GM18873 (cell line): ENCODE results near the gene MIB2.

Source experiments
- ATAC-seq: cut with Tn5 transposase; IDR thresholded peaks from one replicate; pipeline ENCODE4 v1.9.1; 2021; ENCODE audit warnings: mild to moderate bottlenecking, moderate library complexity, moderate number of reproducible peaks; ENCODE audit not compliant: unreplicated experiment, low FRiP score

The MIB2 gene

DNA sequence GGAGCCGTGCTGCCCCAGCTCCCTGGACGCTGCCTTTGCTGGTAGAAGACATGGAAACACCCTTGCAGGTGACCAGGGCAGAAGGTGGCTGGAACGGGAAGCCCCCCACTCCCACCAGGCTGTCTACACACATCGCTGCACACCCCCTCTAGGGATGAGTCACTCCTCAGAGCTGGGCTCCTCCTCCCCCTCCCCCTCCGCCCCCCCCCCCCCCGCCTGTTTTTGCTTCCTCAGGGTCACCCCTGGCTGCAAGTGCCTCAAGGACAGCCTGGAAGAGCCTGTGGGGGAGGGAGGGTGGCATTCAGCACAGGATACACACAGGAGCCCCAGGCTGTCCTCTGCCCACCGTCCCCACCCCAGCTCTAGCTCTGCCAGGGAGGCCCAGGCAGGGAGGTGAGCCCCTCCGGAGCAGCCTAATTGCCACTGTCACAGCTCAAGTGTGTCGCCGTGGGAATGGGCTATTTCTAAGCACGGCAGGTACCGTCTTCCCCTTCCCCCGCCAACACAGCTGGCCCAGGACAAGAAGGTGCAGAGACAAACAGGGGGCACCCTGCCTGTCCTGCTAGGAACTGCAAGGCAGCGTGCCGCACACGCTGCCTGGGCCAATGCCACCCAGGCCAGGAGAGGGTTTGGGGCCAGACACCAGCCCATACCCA lies 17.9 kb upstream of the MIB2 start:
- no peak for ATAC-seq

DNA sequence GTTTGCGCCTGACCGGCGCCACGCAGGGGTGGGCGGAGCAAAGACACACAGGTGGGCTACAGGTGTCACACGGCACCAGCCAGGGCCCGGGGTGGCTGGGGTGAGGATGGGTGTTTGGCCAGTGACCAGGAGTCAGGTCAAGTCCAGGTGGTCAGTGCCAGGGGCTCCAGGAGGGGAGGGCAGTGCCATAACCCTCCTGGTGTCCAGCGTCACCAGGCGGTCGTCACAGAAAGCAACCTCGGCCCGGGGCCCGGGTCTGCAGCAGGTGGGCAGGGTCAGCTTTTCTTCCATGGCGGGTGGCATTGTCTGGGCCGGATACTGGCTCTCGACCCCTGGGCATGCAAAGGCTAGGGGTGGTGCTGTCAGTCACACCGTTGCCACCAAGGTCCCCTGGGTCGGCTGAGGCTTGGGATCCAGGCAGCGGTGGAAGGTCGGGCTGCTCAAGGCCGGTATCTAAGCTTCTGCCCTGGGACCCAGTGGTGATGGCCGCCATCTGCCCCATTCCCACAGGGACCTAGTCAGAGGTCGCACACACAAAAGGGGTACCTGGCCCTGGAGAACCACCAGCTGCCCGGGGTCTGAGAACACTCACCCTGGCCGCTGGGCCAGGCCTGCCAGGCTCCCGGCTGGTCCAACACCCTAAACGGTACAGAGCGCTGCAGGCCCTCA lies 17.1 kb upstream of the MIB2 start:
- ATAC-seq = no peak

DNA sequence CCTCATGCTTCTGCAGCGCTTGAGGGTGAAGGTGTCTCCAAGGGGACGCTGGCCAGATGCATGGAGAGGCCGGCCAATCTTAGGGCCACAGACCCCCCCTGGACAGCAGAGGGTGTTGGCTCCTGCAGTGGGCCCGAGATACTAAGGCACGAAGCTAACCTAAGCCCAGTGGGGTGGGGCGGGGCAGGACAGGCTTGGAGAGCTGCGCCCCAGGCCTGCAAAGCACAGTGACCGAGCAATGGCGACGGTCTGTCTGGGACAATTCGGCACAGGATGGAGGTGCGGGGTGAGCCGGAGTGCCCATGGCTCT lies 16.6 kb upstream of the MIB2 start:
- ATAC-seq = no peak

DNA sequence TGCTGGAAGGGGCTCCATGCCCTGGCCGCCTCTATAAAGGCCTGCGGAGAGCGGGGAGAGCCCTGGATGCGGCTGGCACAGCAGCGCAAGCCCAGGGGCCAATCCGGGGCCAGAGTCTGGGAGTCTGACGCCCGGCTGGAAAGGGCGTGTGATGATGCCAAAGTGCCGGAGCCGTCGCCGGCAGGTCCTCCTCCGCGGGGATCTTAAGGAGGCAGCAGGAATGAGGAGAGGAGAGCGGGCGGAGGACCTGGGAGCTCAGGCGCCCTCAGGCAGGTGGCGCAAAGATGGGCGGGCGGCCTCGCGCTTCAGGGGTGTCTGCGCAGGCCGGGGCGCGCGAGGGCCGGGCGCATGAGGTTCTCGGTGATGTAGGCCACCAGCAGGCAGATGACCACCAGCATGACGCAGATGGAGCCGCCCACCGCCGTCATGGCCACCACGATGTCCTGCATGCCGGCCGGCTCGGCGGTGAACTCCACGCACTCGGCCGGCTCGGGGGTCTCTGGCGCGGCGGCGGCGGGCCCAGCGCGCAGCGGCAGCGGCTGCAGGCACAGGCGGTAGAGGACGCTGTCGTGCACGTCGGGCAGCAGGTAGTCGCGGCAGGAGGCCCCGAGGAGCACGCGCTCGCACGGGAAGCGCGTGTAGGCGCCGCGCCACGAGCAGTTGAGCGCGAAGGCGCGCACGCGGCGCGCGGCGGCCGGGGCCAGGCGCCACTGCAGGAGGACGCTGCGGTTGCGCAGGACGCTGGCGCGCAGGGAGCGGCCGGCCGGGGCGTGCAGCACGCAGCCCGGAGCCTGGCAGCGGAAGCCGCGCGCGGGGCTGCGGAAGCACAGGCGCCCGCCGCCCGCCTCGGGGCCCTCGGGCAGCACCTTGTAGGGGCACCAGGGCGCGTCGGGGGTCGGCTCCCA lies 16.0 kb upstream of the MIB2 start:
- no peak for ATAC-seq

DNA sequence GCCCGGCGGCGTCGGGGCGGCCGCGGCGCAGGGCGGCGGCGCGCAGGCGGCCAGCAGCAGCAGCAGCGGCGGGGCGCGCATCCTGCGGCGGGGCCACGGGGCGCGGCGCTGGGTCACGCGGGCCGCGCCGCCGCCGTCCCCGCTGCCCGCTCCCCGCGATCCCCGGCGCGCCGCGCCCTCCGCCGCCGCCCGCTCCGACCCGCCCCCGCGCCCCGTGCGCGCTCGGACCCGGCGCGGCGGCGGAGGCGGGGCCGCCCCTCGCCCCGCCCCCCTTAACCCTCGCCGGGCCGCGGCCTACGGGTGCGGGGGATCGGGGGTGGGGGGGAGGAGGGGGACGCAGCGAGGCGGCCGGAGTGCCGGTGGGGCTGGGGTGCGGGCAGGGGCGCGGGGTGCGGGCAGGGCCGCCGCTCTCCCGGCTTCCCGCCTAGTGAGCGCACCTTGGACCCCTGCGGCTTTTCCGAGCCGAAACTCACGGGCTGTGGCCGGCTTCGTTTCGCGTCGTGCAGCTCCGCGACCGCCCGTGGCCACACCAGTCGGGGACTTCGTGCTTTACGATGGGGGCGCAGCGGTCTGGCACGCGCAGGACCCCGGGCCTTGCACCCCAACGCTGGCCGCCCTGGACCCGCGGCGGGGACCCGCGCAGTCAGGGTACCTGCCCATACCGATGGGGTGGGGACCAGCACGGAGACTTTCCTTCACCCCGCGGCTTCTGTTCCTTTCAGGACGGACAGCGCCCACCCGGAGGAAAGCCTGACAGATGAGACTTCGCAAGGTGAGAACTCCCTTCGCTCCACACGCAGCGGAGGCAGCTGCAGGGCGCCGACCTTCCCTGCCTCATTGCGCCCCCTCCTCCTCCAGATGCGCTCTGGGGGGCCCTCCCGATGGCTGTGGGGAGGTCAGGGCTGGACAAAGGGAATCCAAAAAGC lies 15.1 kb upstream of the MIB2 start, which contains the start of gene FNDC10:
Gene FNDC10 (minus strand): TSS at position 201 of the 926 bp plus-strand sequence. CDS start 120 bp downstream, at position 81.
- ATAC-seq = no peak

DNA sequence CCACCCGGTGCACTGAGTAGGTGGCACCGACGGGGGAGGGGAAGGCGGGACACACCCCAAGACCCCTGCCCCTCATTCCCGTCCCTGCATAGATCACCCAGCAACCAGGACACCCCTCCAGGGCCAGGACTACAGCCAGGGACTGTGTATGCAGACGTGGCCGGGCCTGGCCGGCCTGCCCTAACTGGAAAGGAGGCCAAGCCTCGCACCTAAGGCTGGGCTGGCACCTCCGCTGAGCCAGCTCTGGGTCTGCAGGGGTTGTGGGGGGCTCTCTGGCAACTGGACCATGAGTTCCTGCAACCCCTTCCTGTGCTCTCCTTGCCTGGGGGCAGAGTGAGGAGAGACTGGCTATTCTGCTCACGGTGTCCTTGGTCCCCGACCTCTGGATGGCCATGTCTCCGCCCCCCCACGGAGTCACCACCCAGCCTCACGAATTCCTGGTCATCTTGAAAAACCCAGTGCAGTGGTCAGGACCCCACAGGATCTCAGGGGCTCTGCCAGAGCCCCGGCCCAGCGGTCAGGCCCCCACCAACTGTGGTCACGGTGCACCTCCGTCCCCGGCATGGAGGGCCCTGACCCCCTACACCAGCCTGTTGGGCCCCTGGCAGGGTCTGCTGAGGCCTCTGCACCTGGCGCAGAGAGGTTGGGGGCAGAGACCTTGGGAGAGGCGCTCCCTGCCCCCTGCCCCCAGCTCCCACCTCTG lies 14.3 kb upstream of the MIB2 start:
- ATAC-seq = no peak

DNA sequence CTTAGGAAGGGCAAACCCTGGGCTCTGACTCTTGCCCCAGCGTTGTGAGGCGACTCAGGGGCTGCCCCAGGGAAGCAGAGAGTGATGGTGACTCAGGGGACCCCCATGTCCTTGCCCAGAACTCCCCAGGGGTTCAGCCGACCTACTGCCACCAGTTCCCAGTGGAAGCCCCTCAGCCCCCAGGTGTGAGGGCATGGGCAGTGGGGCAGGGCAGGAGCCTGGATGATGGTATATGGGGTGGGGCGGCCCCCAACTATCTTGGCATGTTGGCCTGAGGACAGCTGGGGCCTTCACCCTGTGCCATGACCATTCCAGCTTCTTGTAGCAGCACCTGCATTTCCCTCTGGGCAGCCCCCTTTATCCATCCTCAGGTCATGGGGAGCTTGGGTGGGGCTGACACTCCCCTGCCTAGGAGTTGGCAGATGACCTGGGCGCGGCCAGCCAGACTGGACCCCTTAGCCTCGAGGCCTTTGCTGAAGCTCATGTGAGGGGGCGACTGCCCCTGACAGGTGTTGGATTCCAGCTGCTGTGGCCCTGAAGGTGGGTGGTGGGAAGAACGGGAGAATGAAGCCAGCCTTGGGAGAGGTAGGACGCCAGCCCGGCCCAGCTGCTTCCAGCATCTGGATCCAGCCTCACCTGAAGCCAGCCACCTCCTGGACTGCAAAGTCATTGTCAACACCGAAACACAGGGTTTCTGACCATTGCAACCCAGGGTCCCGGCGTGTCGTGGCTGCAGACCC lies 13.6 kb upstream of the MIB2 start:
- no peak for ATAC-seq

DNA sequence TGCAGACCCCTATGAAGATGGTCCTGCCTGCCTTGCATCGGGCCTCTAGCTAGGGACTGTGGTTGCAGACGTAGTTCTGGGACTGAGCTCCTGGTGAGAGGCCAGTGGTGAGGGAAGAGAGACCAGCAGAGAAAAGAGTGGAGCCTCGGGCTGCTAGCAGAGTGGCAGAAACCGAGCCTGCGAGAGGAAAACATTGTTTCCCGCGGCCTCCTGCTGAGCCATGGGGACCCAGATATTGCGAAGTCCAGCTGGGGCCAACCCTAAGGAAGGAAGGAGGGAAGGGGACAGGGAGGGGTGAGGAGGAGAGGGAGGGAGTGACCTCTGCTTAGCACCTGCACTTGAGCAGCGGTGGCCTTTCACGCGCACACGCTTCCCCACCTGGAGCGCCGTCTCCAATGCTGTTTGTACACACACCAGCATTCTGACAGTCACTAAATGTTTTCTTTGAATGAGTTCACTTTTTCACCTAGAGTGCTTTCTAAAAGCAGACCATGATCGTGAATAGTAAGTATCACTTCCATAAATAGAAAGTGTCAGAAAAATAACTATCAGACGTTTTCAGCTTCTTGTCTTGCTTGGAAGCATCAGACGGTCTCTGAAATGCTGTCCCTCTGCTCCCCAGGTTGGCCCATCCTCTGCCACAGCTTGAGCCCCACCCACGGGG lies 12.9 kb upstream of the MIB2 start:
- ATAC-seq = no peak

DNA sequence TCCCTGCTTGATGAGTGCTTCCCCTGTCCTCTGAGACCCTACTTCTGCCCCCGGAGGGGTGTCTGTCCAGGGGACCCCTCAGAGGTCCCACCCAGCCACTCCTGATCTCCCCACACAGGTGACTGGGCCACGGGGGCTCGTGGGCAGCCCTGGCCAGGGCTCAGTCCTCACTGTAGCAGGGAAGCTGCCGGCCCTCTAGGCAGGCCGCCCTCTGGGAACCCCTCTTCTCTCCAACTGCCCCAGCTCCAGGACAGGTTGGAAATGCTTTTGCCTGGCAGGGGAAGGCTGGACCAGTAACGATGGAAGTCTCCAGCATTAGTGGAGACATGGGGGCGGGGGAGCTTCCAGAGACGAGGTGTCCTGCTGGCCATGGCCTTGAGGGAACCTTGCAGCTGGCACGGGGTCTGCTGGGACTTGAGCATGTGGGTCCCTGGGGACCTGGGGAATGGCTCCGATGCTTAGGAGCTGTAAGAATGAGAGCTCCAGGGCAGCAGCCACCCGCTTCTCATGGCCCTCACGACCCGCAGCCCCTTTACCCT lies 12.3 kb upstream of the MIB2 start:
- ATAC-seq = no peak

DNA sequence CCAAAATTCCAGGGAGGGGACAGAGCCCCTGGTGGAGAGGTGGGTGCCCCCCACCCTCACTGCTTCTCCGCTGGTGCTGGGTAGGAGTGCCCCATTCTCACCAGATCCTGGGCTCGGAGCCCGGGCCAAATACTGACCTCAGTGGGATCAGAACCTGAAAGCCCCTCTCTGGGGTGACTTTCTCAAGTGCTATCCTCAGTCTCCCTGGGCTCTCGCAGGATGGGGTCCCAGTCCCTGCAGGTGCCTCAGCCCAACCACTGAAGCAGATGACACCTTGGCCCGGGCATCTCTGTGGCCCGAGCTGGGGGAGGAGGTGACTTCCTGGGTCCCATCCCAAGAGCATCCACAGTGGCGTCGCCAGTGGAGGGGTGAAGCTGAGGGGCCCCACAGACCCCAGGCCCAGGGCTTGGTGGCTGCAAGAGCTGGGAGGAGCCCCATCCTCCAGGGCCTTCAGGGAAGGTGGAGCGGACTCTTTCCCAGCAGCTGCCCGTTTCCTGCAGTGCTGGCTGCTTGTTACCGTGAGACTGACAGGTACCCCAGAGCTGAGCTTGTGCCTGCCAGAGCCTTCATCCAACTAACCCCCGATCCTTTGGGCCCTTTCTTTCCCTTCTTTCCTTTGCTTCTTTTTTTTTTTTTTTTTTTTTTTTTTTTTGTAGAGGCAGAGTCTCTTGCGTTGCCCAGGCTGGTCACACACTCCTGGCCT lies 11.5 kb upstream of the MIB2 start:
- ATAC-seq = no peak

DNA sequence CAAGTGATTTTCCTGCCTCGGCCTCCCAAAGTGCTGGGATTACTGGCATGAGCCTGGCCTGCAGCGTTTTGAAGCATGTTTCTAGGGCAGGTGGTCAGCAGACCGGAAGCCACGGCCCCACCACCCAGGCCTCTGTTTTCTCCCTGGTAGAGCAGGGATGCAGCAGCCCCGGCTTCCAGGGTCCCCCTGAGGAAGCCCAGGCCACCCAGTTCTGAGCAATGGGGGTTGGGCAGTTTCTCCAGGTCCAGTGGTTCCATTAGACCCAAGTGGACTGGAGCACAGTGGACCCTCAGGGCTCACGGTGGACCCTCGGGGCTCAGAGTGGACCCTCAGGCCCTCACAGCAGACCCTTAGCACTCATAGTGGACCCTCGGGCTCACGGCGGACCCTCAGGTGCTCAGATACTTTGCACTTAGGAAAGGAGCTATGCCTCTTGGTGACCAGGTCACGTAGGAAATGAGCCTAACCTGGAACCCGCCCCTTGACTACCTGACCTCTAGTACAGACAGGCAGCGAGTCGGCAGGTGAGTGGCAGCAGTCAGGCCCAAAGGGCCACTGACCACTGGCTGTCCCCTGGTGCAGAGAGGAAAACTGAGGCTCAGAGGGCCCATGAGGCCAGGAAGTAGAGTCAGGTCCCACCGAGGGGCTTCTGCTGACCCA lies 10.8 kb upstream of the MIB2 start:
- ATAC-seq = no peak

DNA sequence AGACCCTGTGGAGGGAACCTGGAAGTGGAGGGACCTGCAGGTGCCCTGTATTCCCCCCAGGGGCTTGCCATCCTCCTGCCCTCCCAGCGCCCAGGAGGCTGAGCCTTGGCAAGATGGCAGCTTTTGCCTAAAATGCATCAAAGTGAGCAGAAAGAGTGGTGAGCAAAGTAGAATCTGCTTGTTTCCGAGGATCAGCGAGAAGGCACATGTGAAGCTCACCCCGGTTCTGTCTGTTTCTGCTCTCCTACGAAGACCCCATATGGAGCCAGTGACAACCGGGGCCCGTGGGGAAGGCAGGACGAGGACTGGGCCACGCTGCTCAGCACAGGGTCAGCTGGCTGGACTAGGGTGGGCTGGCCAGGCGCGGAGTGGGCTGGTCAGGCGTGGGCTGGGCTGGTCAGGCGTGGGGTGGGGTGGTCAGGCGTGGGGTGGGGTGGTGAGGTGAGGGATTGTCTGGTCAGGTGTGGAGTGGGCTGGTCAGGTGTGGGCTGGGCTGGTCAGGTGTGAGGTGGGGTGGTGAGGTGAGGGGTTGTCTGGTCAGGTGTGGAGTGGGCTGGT lies 10.2 kb upstream of the MIB2 start:
- ATAC-seq = no peak

DNA sequence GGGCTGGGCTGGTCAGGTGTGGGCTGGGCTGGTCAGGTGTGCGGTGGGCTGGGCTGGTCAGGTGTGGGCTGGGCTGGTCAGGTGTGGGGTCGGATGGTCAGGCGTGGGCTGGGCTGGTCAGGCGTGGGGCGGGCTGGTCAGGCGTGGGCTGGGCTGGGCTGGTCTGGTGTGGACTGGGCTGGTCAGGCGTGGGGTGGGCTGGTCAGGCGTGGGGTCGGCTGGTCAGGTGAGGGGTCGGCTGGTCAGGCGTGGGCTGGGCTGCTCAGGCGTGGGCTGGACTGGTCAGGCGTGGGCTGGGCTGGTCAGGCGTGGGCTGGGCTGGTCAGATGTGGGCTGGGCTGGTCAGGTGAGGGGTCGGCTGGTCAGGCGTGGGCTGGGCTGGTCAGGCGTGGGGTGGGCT lies 9.6 kb upstream of the MIB2 start:
- ATAC-seq = no peak

DNA sequence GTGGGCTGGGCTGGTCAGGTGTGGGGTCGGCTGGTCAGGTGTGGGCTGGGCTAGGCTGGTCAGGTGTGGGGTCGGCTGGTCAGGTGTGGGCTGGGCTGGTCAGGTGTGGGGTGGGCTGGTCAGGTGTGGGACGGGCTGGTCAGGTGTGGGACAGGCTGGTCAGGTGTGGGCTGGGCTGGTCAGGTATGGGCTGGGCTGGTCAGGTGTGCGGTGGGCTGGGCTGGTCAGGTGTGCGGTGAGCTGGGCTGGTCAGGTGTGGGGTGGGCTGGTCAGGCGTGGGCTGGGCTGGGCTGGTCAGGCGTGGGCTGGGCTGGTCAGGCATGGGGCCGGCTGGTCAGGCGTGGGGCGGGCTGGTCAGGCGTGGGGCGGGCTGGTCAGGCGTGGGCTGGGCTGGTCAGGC lies 9.1 kb upstream of the MIB2 start:
- no peak for ATAC-seq

DNA sequence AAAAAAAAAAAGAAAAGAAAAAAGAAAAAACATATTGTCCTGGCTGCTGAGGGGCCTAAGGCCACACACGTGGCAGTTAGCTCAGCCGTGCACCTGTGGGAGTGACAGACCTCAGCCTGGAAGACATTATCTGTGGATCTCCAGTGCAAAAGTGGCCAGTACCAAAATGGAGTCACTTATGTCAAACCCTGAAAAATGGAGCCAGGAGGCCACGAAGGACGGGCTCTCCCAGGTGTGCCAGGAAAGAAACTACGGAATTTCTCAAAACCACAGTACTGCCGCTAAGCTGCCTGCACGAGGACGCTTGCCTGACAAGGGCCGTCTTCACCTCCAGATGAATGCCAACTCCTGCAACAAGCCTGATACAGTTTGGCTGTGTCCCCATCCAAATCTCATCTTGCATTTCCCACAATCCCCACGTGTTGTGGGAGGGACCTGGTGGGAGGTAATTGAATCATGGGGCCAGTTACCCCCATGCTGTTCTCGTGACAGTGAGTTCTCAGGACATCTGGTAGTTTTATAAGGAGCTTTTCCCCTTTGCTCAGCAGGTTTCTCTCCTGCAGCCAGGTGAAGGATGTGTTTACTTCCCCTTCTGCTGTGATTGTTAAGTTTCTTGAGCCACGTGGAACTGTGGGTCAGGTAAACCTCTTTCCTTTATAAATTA lies 5.3 kb upstream of the MIB2 start:
- no peak for ATAC-seq

DNA sequence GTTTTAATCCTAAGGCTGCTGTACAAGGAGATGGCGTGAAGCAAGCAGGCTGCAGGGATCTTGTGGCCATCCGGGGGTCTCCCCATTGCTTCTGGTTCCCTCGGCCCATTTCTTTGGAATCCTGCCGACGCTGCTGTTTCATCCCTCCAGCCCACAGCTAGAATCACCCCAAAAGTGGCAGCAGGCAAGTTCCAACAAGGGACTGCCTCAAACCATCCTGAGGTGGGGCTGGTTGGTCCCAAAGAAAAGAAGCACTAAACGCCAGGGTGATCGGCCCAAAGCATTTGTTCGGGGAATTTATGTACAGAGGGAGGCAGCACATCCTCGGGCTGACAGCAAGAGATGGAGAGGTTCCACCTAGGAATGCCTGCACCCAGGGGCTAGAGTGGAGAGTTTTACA lies 4.5 kb upstream of the MIB2 start:
- no peak for ATAC-seq

DNA sequence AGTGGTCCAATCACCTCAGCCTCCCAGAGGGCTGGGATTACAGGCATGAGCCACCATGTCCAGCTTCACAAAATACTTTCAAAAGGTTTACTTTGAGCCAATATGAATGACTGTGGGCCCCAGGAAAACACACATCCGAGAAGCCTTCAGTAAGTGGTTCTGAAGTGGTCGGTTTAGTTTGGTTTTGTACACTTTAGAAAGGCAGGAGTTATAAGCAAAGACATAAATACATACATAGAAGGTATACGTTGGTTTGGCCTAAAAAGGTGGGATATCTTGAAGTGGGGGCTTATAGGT lies 3.2 kb upstream of the MIB2 start:
- no peak for ATAC-seq
